ENCODE results near the gene NEAT1.

- TF ChIP-seq SIN3A (IDR thresholded peaks at IDR 0.05; ENCODE audit: borderline replicate concordance, insufficient read depth, low read length) (no peak), POLR2AphosphoS5 (IDR thresholded peaks at IDR 0.05; ENCODE audit: low read depth, low read length) (no peak), FOXP2 (optimal IDR thresholded peaks at IDR 0.05; ENCODE audit: borderline replicate concordance, extremely low read depth, extremely low read length, insufficient read depth) (no peak), TAF1 (IDR thresholded peaks at IDR 0.05; ENCODE audit: borderline replicate concordance, insufficient read depth, low read length) (no peak)
- TF ChIP-seq, protein P1, sequence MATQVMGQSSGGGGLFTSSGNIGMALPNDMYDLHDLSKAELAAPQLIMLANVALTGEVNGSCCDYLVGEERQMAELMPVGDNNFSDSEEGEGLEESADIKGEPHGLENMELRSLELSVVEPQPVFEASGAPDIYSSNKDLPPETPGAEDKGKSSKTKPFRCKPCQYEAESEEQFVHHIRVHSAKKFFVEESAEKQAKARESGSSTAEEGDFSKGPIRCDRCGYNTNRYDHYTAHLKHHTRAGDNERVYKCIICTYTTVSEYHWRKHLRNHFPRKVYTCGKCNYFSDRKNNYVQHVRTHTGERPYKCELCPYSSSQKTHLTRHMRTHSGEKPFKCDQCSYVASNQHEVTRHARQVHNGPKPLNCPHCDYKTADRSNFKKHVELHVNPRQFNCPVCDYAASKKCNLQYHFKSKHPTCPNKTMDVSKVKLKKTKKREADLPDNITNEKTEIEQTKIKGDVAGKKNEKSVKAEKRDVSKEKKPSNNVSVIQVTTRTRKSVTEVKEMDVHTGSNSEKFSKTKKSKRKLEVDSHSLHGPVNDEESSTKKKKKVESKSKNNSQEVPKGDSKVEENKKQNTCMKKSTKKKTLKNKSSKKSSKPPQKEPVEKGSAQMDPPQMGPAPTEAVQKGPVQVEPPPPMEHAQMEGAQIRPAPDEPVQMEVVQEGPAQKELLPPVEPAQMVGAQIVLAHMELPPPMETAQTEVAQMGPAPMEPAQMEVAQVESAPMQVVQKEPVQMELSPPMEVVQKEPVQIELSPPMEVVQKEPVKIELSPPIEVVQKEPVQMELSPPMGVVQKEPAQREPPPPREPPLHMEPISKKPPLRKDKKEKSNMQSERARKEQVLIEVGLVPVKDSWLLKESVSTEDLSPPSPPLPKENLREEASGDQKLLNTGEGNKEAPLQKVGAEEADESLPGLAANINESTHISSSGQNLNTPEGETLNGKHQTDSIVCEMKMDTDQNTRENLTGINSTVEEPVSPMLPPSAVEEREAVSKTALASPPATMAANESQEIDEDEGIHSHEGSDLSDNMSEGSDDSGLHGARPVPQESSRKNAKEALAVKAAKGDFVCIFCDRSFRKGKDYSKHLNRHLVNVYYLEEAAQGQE (IDR thresholded peaks at IDR 0.05; ENCODE audit: insufficient read depth in 1 of 2, low read depth in 2 of 2, low read length in 2 of 2) = no peak
These were observed 64.2 kb downstream of the NEAT1 start for GRCh38 chr11:65486570-65487466.
